Measurements from ENCODE around the gene PDCD2. TPM values are rescaled to one million over a fixed set of nuclear protein-coding genes. Genes with fewer than 3 reads are reported as not detected.
A peak's percentile ranks its signal among the peaks of the same experiment; 100 is the strongest.
"Not testable (repeated sequence)": the region's sequence is repeated elsewhere in the genome, so short reads cannot be mapped to it uniquely, and the experiment has no call there.

The PDCD2 gene
- total RNA-seq, 2 donors from 2014 or later = 99.9 to 110 TPM

DNA sequence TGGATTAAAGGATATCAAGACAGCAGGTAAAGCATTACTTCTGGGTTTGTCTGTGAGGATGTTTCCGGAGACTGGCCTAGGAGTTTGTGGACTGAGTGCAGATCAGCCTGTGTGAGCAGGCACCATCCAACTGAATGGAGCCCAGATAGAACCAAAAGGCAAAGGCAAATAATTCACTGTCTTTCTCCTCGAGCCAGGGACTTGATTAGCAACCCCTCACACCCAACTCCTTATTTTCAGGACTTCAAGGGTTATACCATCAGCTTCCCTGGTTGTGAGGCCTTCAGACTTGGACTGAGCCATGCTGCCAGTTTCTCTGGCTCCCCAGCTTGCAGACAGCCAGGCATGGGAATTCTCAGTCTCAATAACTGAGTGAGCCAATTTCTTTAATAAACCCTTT, 50.6 kb downstream of the PDCD2 start:
- no peak overlapping the region for H3K4me3 ChIP-seq
- no peak overlapping the region for H3K27ac ChIP-seq
- 75% methylated on average over 2 of the region's 2 CpGs for WGBS
- no peaks in the 10 kb centered on the region for H3K9me3 ChIP-seq
- DNase-seq (ENCODE audit: low spot score) = no peak
- no peaks in the 10 kb centered on the region for H3K4me1 ChIP-seq (replicated peaks)
- H3K27me3 ChIP-seq (replicated peaks; ENCODE audit: insufficient read depth) = no peaks in the 10 kb centered on the region
- intact Hi-C loops (cut with DNase I) = no loop called here
- peaks cover 4 to 12% of the 10 kb centered on the region in 2 donors for H3K36me3 ChIP-seq
- TF ChIP-seq POLR2AphosphoS5 (IDR thresholded peaks at IDR 0.05) (no peak), POLR2A (IDR thresholded peaks at IDR 0.05) (no peak), CTCF (IDR thresholded peaks at IDR 0.05) (no peak)

GRCh38 chr6:170532867-170533488, 51.5 kb downstream of the PDCD2 start:
- 85% methylated on average over 7 of the region's 7 CpGs for WGBS
- Histone ChIP-seq H3K27ac (no peak overlapping the region), H3K27me3 (replicated peaks; ENCODE audit: insufficient read depth) (no peaks in the 10 kb centered on the region), H3K4me3 (no peak overlapping the region), H3K36me3 (peaks cover 4 to 12% of the 10 kb centered on the region in 2 donors), H3K9me3 (no peaks in the 10 kb centered on the region), H3K4me1 (replicated peaks) (no peaks in the 10 kb centered on the region)
- intact Hi-C loops (cut with DNase I) = no loop called here
- no peak for DNase-seq (ENCODE audit: low spot score)
- no peak for TF ChIP-seq POLR2AphosphoS5 (IDR thresholded peaks at IDR 0.05)
- no peak for TF ChIP-seq CTCF (IDR thresholded peaks at IDR 0.05)
- TF ChIP-seq POLR2A (IDR thresholded peaks at IDR 0.05) = no peak

- TF ChIP-seq POLR2A (IDR thresholded peaks at IDR 0.05) (no peak), POLR2AphosphoS5 (IDR thresholded peaks at IDR 0.05) (peak; percentile 19), CTCF (IDR thresholded peaks at IDR 0.05) (peak; percentile 64 to 82 (median 78))
- H3K4me3 ChIP-seq = no peak overlapping the region
- H3K9me3 ChIP-seq = no peaks in the 10 kb centered on the region
- no peak overlapping the region for H3K27ac ChIP-seq
- no peaks in the 10 kb centered on the region for H3K36me3 ChIP-seq
- intact Hi-C loops (cut with DNase I) = loop anchor here (2.0 to 10.0 kb wide), 2 partner anchors 225 to 699 kb away; partner anchors contain the start of gene FAM120B
- peak; percentile 70 for DNase-seq (ENCODE audit: low spot score)
- no peaks in the 10 kb centered on the region for H3K27me3 ChIP-seq (replicated peaks; ENCODE audit: insufficient read depth)
- 46% methylated on average over 5 of the region's 5 CpGs for WGBS
- no peaks in the 10 kb centered on the region for H3K4me1 ChIP-seq (replicated peaks)
These were observed 54.5 kb downstream of the PDCD2 start for GRCh38 chr6:170529839-170530469.

DNA sequence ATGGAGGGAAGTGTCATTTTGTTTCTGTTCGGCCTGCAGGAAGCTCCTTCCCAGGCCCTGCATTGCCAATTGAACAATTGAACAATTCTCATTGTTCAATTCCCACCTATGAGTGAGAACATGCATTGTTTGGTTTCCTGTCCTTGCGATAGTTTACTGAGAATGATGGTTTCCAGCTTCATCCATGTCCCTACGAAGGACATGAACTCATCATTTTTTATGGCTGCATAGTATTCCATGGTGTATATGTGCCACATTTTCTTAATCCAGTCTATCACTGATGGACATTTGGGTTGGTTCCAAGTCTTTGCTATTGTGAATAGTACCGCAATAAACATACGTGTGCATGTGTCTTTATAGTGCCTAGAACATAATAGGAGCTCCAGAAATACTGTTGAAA, 56.4 kb downstream of the PDCD2 start:
- H3K27ac ChIP-seq; H3K4me1 ChIP-seq (replicated peaks); DNase-seq (ENCODE audit: low spot score); H3K27me3 ChIP-seq (replicated peaks; ENCODE audit: insufficient read depth); H3K9me3 ChIP-seq; H3K4me3 ChIP-seq; H3K36me3 ChIP-seq: not testable (repeated sequence)
- intact Hi-C loops (cut with DNase I) = loop anchor here (10.0 kb wide), 1 partner anchor 223 kb away; the partner anchor contains the start of gene FAM120B
- WGBS = 93% methylated on average over 5 of the region's 5 CpGs

- TF ChIP-seq CTCF (IDR thresholded peaks at IDR 0.05) = no peak
- TF ChIP-seq POLR2AphosphoS5 (IDR thresholded peaks at IDR 0.05) = no peak
- no peak for TF ChIP-seq POLR2A (IDR thresholded peaks at IDR 0.05)
- no peaks in the 10 kb centered on the region for H3K9me3 ChIP-seq
- intact Hi-C loops (cut with DNase I) = loop anchor here (10.0 kb wide), 1 partner anchor 221 kb away; the partner anchor contains the start of gene FAM120B
- H3K4me1 ChIP-seq (replicated peaks) = no peaks in the 10 kb centered on the region
- H3K36me3 ChIP-seq = no peaks in the 10 kb centered on the region
- H3K27ac ChIP-seq = no peak overlapping the region
- DNase-seq (ENCODE audit: low spot score) = no peak
- no peak overlapping the region for H3K4me3 ChIP-seq
- H3K27me3 ChIP-seq (replicated peaks; ENCODE audit: insufficient read depth) = no peaks in the 10 kb centered on the region
- WGBS = 29% methylated on average over 7 of the region's 7 CpGs
These were observed 58.6 kb downstream of the PDCD2 start for GRCh38 chr6:170525795-170526194.

Other genes starting within 250 kb of the PDCD2 start
- gene PSMB1, start 31.3 kb downstream of the PDCD2 start, total RNA-seq = 100 to 1,000 TPM; 188 to 234 TPM
- 10 to 100 TPM; 19.6 to 36.9 TPM for gene TBP, start 30.3 kb downstream of the PDCD2 start, total RNA-seq